ENCODE measurements around the gene SNX25. TPM values are rescaled to one million over a fixed set of nuclear protein-coding genes. Genes with fewer than 3 reads are reported as not detected.
"Not testable (repeated sequence)": the region's sequence is repeated elsewhere in the genome, so short reads cannot be mapped to it uniquely, and the experiment has no call there.

The SNX25 gene
- total and polyA plus RNA-seq, 2 of the 13 experiments (the other 11 are each of a cell fraction or from before 2014, with no cell fraction given) = 23.4 to 23.5 TPM

GRCh38 chr4:185312699-185313098 lies 103.3 kb downstream of the SNX25 start:
- no peaks in the 10 kb centered on the region for H3K4me1 ChIP-seq (ENCODE audit: insufficient read depth, low read length)
- no peaks in the 10 kb centered on the region for H3K27me3 ChIP-seq (ENCODE audit: control insufficient read depth in 1 of 2, insufficient read depth in 2 of 2, low read length in 2 of 2)
- H3K36me3 ChIP-seq (replicated peaks in 1 of 2; ENCODE audit: control insufficient read depth in 1 of 2, insufficient read depth in 2 of 2, low read length in 2 of 2) = peaks cover 16 to 57% of the 10 kb centered on the region in 2 experiments
- intact Hi-C loops (cut with micrococcal nuclease; ENCODE audit: unreplicated experiment) = no loop called here
- no peak for TF ChIP-seq IRX3 (CRISPR knock-in tag; IDR thresholded peaks at IDR 0.05; ENCODE audit: borderline replicate concordance, low read depth)
- TF ChIP-seq SUZ12 (IDR thresholded peaks at IDR 0.05; ENCODE audit: low read depth, low read length) = no peak
- no peak for ATAC-seq
- no peak overlapping the region for H2AFZ ChIP-seq (ENCODE audit: low read length)
- in situ Hi-C loops (cut with HindIII; ENCODE audit: extremely low pct_ligation_motif_present, low pct_unique_long_range_greater_than_20kb) = no loop called here
- H3K79me2 ChIP-seq (ENCODE audit: insufficient read depth, low read length) = no peaks in the 10 kb centered on the region
- H4K20me1 ChIP-seq (ENCODE audit: insufficient read depth, low read length) = no peaks in the 10 kb centered on the region
- no peak overlapping the region for H3K27ac ChIP-seq (ENCODE audit: extremely low read length, insufficient read depth, low read length)
- no peak overlapping the region for H3K4me3 ChIP-seq (replicated peaks in 1 of 3; ENCODE audit: insufficient read depth in 1 of 3, low read depth in 2 of 3, low read length in 3 of 3)
- ChIA-PET POLR2A (no interaction called here), CTCF (ENCODE audit: low intra/inter-chr PET ratio, low total read pairs) (no interaction called here)
- no peaks in the 10 kb centered on the region for H3K9me3 ChIP-seq (ENCODE audit: low read length)
- WGBS (ENCODE audit: low lambda C conversion rate) = 100% methylated on average over 5 of the region's 5 CpGs
- no peak for FAIRE-seq
- no peak overlapping the region for H3K4me2 ChIP-seq (ENCODE audit: low read depth, low read length)
- H3K9ac ChIP-seq (ENCODE audit: insufficient read depth, low read depth, low read length) = no peak overlapping the region
- BruUV-seq (replicated peaks) = no TSS peak
- no peak for DNase-seq (ENCODE audit: low spot score)

DNA sequence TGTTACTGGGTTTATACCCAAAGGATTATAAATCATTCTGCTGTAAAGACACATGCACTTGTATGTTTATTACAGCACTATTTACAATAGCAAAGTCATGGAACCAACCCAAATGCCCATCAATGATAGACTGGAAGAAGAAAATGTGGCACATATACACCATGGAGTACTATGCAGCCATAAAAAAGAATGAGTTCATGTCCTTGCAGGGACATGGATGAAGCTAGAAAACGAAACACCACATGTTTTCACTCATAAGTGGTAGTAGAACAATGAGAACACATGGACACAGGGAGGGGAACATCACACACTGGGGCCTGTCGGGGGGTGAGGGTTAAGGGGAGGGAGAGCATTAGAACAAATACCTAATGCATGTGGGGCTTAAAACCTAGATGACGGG lies 108.1 kb downstream of the SNX25 start:
- POLR2A ChIA-PET; ATAC-seq; DNase-seq (ENCODE audit: low spot score); H2AFZ ChIP-seq (ENCODE audit: low read length); H3K4me3 ChIP-seq (replicated peaks in 1 of 3; ENCODE audit: insufficient read depth in 1 of 3, low read depth in 2 of 3, low read length in 3 of 3); intact Hi-C loops (cut with micrococcal nuclease; ENCODE audit: unreplicated experiment); H3K9ac ChIP-seq (ENCODE audit: insufficient read depth, low read depth, low read length); FAIRE-seq; H3K4me1 ChIP-seq (ENCODE audit: insufficient read depth, low read length); in situ Hi-C loops (cut with HindIII; ENCODE audit: extremely low pct_ligation_motif_present, low pct_unique_long_range_greater_than_20kb); CTCF ChIA-PET (ENCODE audit: low intra/inter-chr PET ratio, low total read pairs); H3K9me3 ChIP-seq (ENCODE audit: low read length); H3K79me2 ChIP-seq (ENCODE audit: insufficient read depth, low read length); H4K20me1 ChIP-seq (ENCODE audit: insufficient read depth, low read length); H3K27me3 ChIP-seq (ENCODE audit: control insufficient read depth in 1 of 2, insufficient read depth in 2 of 2, low read length in 2 of 2); BruUV-seq (replicated peaks); H3K4me2 ChIP-seq (ENCODE audit: low read depth, low read length); H3K27ac ChIP-seq (ENCODE audit: extremely low read length, insufficient read depth, low read length): not testable (repeated sequence)
- peaks cover 5 to 23% of the 10 kb centered on the region in 2 experiments; a peak in 4 of 5 replicates for H3K36me3 ChIP-seq (replicated peaks in 1 of 2; ENCODE audit: control insufficient read depth in 1 of 2, insufficient read depth in 2 of 2, low read length in 2 of 2)
- peak; percentile 48; the same call in 1 of the 2 replicates for TF ChIP-seq ZMYM3 (CRISPR knock-in tag; IDR thresholded peaks at IDR 0.05)
- 95% methylated on average over 3 of the region's 3 CpGs for WGBS (ENCODE audit: low lambda C conversion rate)
